HEK293 (cell line): ENCODE measurements around the gene TMOD1.

Source experiments
- YY2 ChIP-seq: fragments of 450-650 bp; formaldehyde crosslinking; IDR thresholded peaks from 2 replicates; pipeline ENCODE4 v1.5.1; 2016; ENCODE audit warnings: missing biosample characterization, missing genetic modification characterization
- ZNF292 ChIP-seq: fragments of 450-650 bp; formaldehyde crosslinking; IDR thresholded peaks from 2 replicates; pipeline ENCODE4 v1.5.1; 2016; ENCODE audit warnings: low read depth, missing biosample characterization, missing genetic modification characterization, borderline replicate concordance
- TF ChIP-seq, protein P1 (sequence below): fragments of 450-650 bp; formaldehyde crosslinking; IDR thresholded peaks from 2 replicates; pipeline ENCODE4 v1.5.1; 2016; ENCODE audit warnings: missing biosample characterization, missing genetic modification characterization, borderline replicate concordance
- TF ChIP-seq, protein P2 (sequence below): fragments of 450-650 bp; formaldehyde crosslinking; IDR thresholded peaks from 2 replicates; pipeline ENCODE4 v1.5.1; 2016; ENCODE audit warnings: missing biosample characterization, missing genetic modification characterization
- TF ChIP-seq, protein P3 (sequence below): fragments of 450-650 bp; formaldehyde crosslinking; IDR thresholded peaks from 2 replicates; pipeline ENCODE4 v1.5.1; 2017; ENCODE audit warnings: missing biosample characterization, missing genetic modification characterization
- TF ChIP-seq, protein P4 (sequence below): fragments of 450-650 bp; formaldehyde crosslinking; IDR thresholded peaks from 2 replicates; pipeline ENCODE4 v1.5.1; 2016; ENCODE audit warnings: missing biosample characterization, missing genetic modification characterization, low read depth

- TF ChIP-seq, protein P1, sequence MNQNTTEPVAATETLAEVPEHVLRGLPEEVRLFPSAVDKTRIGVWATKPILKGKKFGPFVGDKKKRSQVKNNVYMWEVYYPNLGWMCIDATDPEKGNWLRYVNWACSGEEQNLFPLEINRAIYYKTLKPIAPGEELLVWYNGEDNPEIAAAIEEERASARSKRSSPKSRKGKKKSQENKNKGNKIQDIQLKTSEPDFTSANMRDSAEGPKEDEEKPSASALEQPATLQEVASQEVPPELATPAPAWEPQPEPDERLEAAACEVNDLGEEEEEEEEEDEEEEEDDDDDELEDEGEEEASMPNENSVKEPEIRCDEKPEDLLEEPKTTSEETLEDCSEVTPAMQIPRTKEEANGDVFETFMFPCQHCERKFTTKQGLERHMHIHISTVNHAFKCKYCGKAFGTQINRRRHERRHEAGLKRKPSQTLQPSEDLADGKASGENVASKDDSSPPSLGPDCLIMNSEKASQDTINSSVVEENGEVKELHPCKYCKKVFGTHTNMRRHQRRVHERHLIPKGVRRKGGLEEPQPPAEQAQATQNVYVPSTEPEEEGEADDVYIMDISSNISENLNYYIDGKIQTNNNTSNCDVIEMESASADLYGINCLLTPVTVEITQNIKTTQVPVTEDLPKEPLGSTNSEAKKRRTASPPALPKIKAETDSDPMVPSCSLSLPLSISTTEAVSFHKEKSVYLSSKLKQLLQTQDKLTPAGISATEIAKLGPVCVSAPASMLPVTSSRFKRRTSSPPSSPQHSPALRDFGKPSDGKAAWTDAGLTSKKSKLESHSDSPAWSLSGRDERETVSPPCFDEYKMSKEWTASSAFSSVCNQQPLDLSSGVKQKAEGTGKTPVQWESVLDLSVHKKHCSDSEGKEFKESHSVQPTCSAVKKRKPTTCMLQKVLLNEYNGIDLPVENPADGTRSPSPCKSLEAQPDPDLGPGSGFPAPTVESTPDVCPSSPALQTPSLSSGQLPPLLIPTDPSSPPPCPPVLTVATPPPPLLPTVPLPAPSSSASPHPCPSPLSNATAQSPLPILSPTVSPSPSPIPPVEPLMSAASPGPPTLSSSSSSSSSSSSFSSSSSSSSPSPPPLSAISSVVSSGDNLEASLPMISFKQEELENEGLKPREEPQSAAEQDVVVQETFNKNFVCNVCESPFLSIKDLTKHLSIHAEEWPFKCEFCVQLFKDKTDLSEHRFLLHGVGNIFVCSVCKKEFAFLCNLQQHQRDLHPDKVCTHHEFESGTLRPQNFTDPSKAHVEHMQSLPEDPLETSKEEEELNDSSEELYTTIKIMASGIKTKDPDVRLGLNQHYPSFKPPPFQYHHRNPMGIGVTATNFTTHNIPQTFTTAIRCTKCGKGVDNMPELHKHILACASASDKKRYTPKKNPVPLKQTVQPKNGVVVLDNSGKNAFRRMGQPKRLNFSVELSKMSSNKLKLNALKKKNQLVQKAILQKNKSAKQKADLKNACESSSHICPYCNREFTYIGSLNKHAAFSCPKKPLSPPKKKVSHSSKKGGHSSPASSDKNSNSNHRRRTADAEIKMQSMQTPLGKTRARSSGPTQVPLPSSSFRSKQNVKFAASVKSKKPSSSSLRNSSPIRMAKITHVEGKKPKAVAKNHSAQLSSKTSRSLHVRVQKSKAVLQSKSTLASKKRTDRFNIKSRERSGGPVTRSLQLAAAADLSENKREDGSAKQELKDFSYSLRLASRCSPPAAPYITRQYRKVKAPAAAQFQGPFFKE = no peak
- TF ChIP-seq, protein P2, sequence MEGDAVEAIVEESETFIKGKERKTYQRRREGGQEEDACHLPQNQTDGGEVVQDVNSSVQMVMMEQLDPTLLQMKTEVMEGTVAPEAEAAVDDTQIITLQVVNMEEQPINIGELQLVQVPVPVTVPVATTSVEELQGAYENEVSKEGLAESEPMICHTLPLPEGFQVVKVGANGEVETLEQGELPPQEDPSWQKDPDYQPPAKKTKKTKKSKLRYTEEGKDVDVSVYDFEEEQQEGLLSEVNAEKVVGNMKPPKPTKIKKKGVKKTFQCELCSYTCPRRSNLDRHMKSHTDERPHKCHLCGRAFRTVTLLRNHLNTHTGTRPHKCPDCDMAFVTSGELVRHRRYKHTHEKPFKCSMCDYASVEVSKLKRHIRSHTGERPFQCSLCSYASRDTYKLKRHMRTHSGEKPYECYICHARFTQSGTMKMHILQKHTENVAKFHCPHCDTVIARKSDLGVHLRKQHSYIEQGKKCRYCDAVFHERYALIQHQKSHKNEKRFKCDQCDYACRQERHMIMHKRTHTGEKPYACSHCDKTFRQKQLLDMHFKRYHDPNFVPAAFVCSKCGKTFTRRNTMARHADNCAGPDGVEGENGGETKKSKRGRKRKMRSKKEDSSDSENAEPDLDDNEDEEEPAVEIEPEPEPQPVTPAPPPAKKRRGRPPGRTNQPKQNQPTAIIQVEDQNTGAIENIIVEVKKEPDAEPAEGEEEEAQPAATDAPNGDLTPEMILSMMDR = no peak
- TF ChIP-seq YY2 (tag by site-specific recombination) = no peak
- TF ChIP-seq, protein P3, sequence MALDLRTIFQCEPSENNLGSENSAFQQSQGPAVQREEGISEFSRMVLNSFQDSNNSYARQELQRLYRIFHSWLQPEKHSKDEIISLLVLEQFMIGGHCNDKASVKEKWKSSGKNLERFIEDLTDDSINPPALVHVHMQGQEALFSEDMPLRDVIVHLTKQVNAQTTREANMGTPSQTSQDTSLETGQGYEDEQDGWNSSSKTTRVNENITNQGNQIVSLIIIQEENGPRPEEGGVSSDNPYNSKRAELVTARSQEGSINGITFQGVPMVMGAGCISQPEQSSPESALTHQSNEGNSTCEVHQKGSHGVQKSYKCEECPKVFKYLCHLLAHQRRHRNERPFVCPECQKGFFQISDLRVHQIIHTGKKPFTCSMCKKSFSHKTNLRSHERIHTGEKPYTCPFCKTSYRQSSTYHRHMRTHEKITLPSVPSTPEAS (tag by site-specific recombination) = no peak
- TF ChIP-seq, protein P4, sequence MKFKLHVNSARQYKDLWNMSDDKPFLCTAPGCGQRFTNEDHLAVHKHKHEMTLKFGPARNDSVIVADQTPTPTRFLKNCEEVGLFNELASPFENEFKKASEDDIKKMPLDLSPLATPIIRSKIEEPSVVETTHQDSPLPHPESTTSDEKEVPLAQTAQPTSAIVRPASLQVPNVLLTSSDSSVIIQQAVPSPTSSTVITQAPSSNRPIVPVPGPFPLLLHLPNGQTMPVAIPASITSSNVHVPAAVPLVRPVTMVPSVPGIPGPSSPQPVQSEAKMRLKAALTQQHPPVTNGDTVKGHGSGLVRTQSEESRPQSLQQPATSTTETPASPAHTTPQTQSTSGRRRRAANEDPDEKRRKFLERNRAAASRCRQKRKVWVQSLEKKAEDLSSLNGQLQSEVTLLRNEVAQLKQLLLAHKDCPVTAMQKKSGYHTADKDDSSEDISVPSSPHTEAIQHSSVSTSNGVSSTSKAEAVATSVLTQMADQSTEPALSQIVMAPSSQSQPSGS (tag by site-specific recombination) = no peak
- no peak for TF ChIP-seq ZNF292 (tag by site-specific recombination)
Measured at GRCh38 chr9:97559111-97559514, 57.6 kb downstream of the TMOD1 start.
